Muscle layer of colon (tissue), 2 donors: Measurements from ENCODE around the gene FOXK2.
A peak's percentile ranks its signal among the peaks of the same experiment; 100 is the strongest.
"Not testable (repeated sequence)": the region's sequence is repeated elsewhere in the genome, so short reads cannot be mapped to it uniquely, and the experiment has no call there.

Source experiments
- H3K27ac ChIP-seq: one replicate; pipeline ENCODE4 v1.7.0; 2013; ENCODE audit warnings: low read depth, mild to moderate bottlenecking, low read length, moderate library complexity
- H3K27me3 ChIP-seq, 2 donors: one replicate each; pipeline ENCODE4 v1.7.0; 2013; ENCODE audit warnings: low read length in 2 of 2, mild to moderate bottlenecking in 2 of 2; ENCODE audit not compliant: insufficient read depth in 2 of 2, control insufficient read depth in 1 of 2
- H3K36me3 ChIP-seq: one replicate; pipeline ENCODE4 v1.7.0; 2013; ENCODE audit warnings: mild to moderate bottlenecking, low read length; ENCODE audit not compliant: insufficient read depth
- H3K4me1 ChIP-seq: one replicate; pipeline ENCODE4 v1.7.0; 2013; ENCODE audit warnings: mild to moderate bottlenecking, low read length; ENCODE audit not compliant: insufficient read depth
- H3K4me3 ChIP-seq, 2 donors: one replicate each; pipeline ENCODE4 v1.7.0; 2013; ENCODE audit warnings: low read length in 2 of 2, low read depth in 1 of 2, mild to moderate bottlenecking in 1 of 2, moderate library complexity in 1 of 2
- H3K9ac ChIP-seq: one replicate; pipeline ENCODE4 v1.7.0; 2013; ENCODE audit warnings: low read length
- H3K9me3 ChIP-seq: one replicate; pipeline ENCODE4 v1.7.0; 2013; ENCODE audit warnings: mild to moderate bottlenecking, low read length
- donor health status: abdominal sarcoma.
- donor health status: Adenocarcinoma of cecum.

Gene FOXK2

GRCh38 chr17:82497483-82498405 is 21.8 kb upstream of the FOXK2 start:
- Histone ChIP-seq H3K4me3 (peak overlapping the region; percentile 61 to 66), H3K4me1 (peaks cover 7% of the 10 kb centered on the region), H3K27ac (peak overlapping the region; percentile 88), H3K36me3 (no peaks in the 10 kb centered on the region), H3K9ac (peak overlapping the region; percentile 44), H3K9me3 (no peaks in the 10 kb centered on the region), H3K27me3 (no peaks in the 10 kb centered on the region)

- no peak overlapping the region for H3K27ac ChIP-seq
Measured at GRCh38 chr17:82502207-82502606, 17.3 kb upstream of the FOXK2 start.

GRCh38 chr17:82503094-82503727 is 16.3 kb upstream of the FOXK2 start:
- Histone ChIP-seq H3K27ac (no peak overlapping the region), H3K27me3 (no peaks in the 10 kb centered on the region), H3K4me3 (no peak overlapping the region), H3K9ac (no peak overlapping the region), H3K4me1 (no peaks in the 10 kb centered on the region), H3K9me3 (no peaks in the 10 kb centered on the region), H3K36me3 (no peaks in the 10 kb centered on the region)

More at GRCh38 chr17:82502207-82502606, 17.3 kb upstream of the FOXK2 start:
- H3K4me1 ChIP-seq, result no peaks in the 10 kb centered on the region
- no peak overlapping the region for H3K4me3 ChIP-seq
- H3K9me3 ChIP-seq, result no peaks in the 10 kb centered on the region
- no peak overlapping the region for H3K9ac ChIP-seq
- no peaks in the 10 kb centered on the region for H3K27me3 ChIP-seq
- H3K36me3 ChIP-seq, result no peaks in the 10 kb centered on the region

GRCh38 chr17:82503728-82504308 is 15.7 kb upstream of the FOXK2 start:
- H3K27me3 ChIP-seq, result no peaks in the 10 kb centered on the region
- H3K9ac ChIP-seq, result no peak overlapping the region
- no peaks in the 10 kb centered on the region for H3K4me1 ChIP-seq
- no peak overlapping the region for H3K27ac ChIP-seq
- H3K36me3 ChIP-seq, result no peaks in the 10 kb centered on the region
- no peaks in the 10 kb centered on the region for H3K9me3 ChIP-seq
- H3K4me3 ChIP-seq, result no peak overlapping the region

- no peak overlapping the region for H3K4me3 ChIP-seq
- H3K27me3 ChIP-seq, result no peaks in the 10 kb centered on the region
- no peaks in the 10 kb centered on the region for H3K9me3 ChIP-seq
- H3K4me1 ChIP-seq, result no peaks in the 10 kb centered on the region
- H3K36me3 ChIP-seq, result no peaks in the 10 kb centered on the region
- H3K9ac ChIP-seq, result no peak overlapping the region
- H3K27ac ChIP-seq, result no peak overlapping the region
Measured at GRCh38 chr17:82505296-82505695, 14.2 kb upstream of the FOXK2 start.

GRCh38 chr17:82506402-82506801 is 13.1 kb upstream of the FOXK2 start:
- H3K27me3 ChIP-seq, H3K4me3 ChIP-seq, H3K36me3 ChIP-seq, H3K27ac ChIP-seq, H3K4me1 ChIP-seq, H3K9me3 ChIP-seq, H3K9ac ChIP-seq: not testable (repeated sequence)

- Histone ChIP-seq H3K36me3 (no peaks in the 10 kb centered on the region), H3K9me3 (no peaks in the 10 kb centered on the region), H3K27me3 (no peaks in the 10 kb centered on the region), H3K27ac (no peak overlapping the region), H3K4me3 (no peak overlapping the region), H3K4me1 (no peaks in the 10 kb centered on the region), H3K9ac (no peak overlapping the region)
Measured at GRCh38 chr17:82507631-82508175, 11.8 kb upstream of the FOXK2 start.

- not testable (repeated sequence) for H3K4me3 ChIP-seq, H3K4me1 ChIP-seq, H3K9ac ChIP-seq, H3K36me3 ChIP-seq, H3K27me3 ChIP-seq, H3K27ac ChIP-seq, H3K9me3 ChIP-seq
Measured at GRCh38 chr17:82511642-82512041, 7.9 kb upstream of the FOXK2 start.

GRCh38 chr17:82513864-82514263 is 5.7 kb upstream of the FOXK2 start:
- H3K4me3 ChIP-seq, H3K4me1 ChIP-seq: not testable (repeated sequence)

GRCh38 chr17:82517230-82517865 is 2.2 kb upstream of the FOXK2 start:
- no peaks in the 10 kb centered on the region for H3K4me1 ChIP-seq
- no peak overlapping the region for H3K9ac ChIP-seq
- no peaks in the 10 kb centered on the region for H3K36me3 ChIP-seq
- no peaks in the 10 kb centered on the region for H3K27me3 ChIP-seq
- H3K9me3 ChIP-seq, result no peaks in the 10 kb centered on the region
- H3K4me3 ChIP-seq, result no peak overlapping the region
- H3K27ac ChIP-seq, result no peak overlapping the region

More at GRCh38 chr17:82513864-82514263, 5.7 kb upstream of the FOXK2 start:
- not testable (repeated sequence) for H3K27me3 ChIP-seq, H3K9me3 ChIP-seq, H3K27ac ChIP-seq, H3K9ac ChIP-seq, H3K36me3 ChIP-seq
